ENCODE data around the gene GPATCH3.
A peak's percentile ranks its signal among the peaks of the same experiment; 100 is the strongest.
"Not testable (repeated sequence)": the region's sequence is repeated elsewhere in the genome, so short reads cannot be mapped to it uniquely, and the experiment has no call there.

GPATCH3 gene, protein sequence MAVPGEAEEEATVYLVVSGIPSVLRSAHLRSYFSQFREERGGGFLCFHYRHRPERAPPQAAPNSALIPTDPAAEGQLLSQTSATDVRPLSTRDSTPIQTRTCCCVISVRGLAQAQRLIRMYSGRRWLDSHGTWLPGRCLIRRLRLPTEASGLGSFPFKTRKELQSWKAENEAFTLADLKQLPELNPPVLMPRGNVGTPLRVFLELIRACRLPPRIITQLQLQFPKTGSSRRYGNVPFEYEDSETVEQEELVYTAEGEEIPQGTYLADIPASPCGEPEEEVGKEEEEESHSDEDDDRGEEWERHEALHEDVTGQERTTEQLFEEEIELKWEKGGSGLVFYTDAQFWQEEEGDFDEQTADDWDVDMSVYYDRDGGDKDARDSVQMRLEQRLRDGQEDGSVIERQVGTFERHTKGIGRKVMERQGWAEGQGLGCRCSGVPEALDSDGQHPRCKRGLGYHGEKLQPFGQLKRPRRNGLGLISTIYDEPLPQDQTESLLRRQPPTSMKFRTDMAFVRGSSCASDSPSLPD

GRCh38 chr1:26900001-26900814 lies at the start of gene GPATCH3:
GPATCH3 (minus strand) TSS chr1:26900467; CDS start chr1:26900442, 25 bp downstream.
- peak; percentile 85 for DNase-seq (ENCODE audit: low spot score)

GRCh38 chr1:26949926-26950319 lies 49.7 kb upstream of the GPATCH3 start:
- DNase-seq (ENCODE audit: low spot score): no peak

- DNase-seq (ENCODE audit: low spot score): no peak
Observed at GRCh38 chr1:26949266-26949925, 49.1 kb upstream of the GPATCH3 start.

- not testable (repeated sequence) for DNase-seq (ENCODE audit: low spot score)
Observed at GRCh38 chr1:26948725-26949057, 48.4 kb upstream of the GPATCH3 start.

DNA sequence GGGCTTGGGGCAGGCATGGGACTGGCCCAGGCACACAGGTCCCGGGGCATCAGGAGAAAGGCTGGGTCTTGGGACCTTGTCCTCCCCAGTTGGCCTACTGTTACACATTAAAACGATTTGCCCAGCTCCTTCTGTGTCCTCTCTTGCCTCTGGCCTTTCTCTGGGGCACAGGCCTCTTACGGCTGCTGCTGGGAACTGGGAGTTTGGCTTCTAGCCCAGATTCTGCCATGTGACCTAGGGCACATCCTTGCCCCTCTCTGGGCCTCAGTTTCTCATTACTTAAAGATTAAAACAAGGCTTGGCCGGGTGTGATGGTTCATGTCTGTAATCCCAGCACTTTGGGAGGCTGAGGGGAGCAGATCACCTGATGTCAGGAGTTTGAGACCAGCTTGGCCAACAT lies 46.0 kb upstream of the GPATCH3 start:
- peak; percentile 8 for DNase-seq (ENCODE audit: low spot score)

DNA sequence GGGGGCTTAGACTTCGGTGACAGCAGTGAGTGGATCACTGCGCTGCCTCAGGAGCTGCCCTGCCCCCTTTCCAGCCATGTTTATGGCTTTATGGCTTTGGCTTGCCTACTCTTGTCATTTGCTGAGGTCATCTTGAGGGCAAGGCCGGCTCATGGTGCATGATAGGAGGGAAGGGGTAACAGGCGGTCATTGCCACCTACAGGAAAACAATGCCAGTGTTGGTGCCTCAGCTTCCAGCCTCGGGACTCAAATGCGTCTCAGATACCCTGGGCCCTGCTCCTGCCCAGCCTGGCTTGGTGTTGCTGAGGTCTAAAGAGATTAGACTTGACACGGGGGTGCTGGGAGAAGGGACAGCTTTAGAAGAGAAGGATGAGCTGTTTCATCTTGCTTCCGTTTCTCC lies 45.5 kb upstream of the GPATCH3 start:
- DNase-seq (ENCODE audit: low spot score): no peak

- DNase-seq (ENCODE audit: low spot score): no peak
Observed at GRCh38 chr1:26945138-26945537, 44.9 kb upstream of the GPATCH3 start.

DNA sequence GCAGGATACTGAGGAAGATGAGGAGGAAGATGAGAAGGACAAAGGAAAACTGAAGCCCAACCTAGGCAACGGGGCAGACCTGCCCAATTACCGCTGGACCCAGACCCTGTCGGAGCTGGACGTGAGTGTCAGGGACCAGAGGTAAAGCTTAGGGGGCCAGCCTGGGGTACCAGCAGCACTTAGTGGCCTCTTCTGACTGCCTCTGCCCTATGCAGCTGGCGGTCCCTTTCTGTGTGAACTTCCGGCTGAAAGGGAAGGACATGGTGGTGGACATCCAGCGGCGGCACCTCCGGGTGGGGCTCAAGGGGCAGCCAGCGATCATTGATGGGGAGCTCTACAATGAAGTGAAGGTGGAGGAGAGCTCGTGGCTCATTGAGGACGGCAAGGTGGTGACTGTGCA lies 42.4 kb upstream of the GPATCH3 start:
- no peak for DNase-seq (ENCODE audit: low spot score)

- DNase-seq (ENCODE audit: low spot score): no peak
Observed at GRCh38 chr1:26941311-26941710, 41.0 kb upstream of the GPATCH3 start.

GRCh38 chr1:26938659-26939025 lies 38.4 kb upstream of the GPATCH3 start:
- no peak for DNase-seq (ENCODE audit: low spot score)

GRCh38 chr1:26938004-26938658 lies 37.9 kb upstream of the GPATCH3 start:
- no peak for DNase-seq (ENCODE audit: low spot score)

GRCh38 chr1:26936823-26937222 lies 36.6 kb upstream of the GPATCH3 start:
- no peak for DNase-seq (ENCODE audit: low spot score)

- peak; percentile 19 for DNase-seq (ENCODE audit: low spot score)
Observed at GRCh38 chr1:26932531-26932930, 32.3 kb upstream of the GPATCH3 start.

- no peak for DNase-seq (ENCODE audit: low spot score)
Observed at GRCh38 chr1:26923711-26924110, 23.4 kb upstream of the GPATCH3 start.

- no peak for DNase-seq (ENCODE audit: low spot score)
Observed at GRCh38 chr1:26922901-26923300, 22.6 kb upstream of the GPATCH3 start.

- no peak for DNase-seq (ENCODE audit: low spot score)
Observed at GRCh38 chr1:26922431-26922729, 22.1 kb upstream of the GPATCH3 start.

- DNase-seq (ENCODE audit: low spot score): peak; percentile 99
Observed at GRCh38 chr1:26921540-26922430, 21.5 kb upstream of the GPATCH3 start, which contains the start of gene NUDC. NUDC (plus strand) TSS chr1:26921743; CDS start chr1:26921849, 106 bp downstream.

GRCh38 chr1:26921126-26921539 lies 20.9 kb upstream of the GPATCH3 start:
- DNase-seq (ENCODE audit: low spot score): no peak

DNA sequence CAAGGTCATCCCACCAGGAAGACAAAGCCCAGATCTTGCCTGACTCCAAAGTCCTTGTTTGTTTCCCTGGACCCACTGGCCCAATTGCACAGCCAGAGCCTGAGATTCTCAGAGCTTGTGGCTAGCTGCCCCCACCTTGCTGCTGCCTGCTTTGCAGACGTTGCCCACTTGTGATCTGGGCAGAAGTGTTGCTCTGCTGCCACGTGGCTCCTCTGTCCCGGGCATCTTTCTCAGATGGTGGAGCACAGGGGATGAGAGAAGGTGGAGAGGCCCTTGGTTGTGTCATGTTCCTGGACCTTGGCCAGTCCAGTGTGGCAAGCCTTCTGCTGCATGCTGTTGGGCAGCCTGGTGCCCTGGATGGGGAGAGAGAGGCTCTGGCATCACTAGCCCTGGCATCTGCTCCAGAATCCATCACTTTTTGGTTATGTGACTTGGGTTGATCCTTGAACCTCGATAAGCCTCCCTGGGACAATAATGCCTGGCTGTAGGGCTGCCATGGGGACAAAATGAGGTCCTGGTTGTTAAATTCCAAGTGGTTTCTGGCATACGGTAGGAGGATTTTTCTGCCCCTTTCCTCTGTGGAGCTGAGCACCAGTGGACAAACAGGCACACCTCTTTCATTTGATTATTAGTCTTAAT lies 15.1 kb upstream of the GPATCH3 start:
- no peak for DNase-seq (ENCODE audit: low spot score)

GRCh38 chr1:26913754-26914619 lies 13.7 kb upstream of the GPATCH3 start, which contains the start of gene NR0B2:
NR0B2 (minus strand) TSS chr1:26913975; CDS start chr1:26913940, 35 bp downstream.
- DNase-seq (ENCODE audit: low spot score): no peak
